Ecto neural progenitor cell (in vitro differentiated cells): Measurements from ENCODE around the gene PSKH1.
"Not testable (repeated sequence)": the region's sequence is repeated elsewhere in the genome, so short reads cannot be mapped to it uniquely, and the experiment has no call there.

Source experiments
- DNase-seq: peaks from one replicate; pipeline ENCODE4 v3.0.0-alpha.2; 2018; ENCODE audit warnings: low spot score

The PSKH1 gene

DNA sequence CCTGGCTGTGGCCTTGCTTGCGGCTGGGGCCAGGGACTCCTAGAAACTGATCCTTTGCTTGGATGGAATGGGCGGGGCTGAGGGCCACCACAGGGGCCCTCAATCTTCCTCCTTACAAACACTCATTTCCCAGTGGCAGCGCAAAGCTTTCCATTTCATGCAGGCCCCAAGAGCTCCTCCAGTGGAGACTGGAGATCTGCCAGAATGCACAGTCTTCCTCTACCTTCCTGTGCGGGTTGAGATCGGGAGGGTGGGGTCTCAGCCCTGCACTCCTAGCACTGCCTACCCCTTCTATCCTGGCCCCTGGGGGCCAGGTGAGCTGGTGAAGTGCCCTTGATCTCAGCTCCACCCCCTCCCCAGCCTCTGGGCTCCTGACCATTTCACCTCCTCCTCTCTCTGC is 6.7 kb upstream of the PSKH1 start:
- no peak for DNase-seq

DNA sequence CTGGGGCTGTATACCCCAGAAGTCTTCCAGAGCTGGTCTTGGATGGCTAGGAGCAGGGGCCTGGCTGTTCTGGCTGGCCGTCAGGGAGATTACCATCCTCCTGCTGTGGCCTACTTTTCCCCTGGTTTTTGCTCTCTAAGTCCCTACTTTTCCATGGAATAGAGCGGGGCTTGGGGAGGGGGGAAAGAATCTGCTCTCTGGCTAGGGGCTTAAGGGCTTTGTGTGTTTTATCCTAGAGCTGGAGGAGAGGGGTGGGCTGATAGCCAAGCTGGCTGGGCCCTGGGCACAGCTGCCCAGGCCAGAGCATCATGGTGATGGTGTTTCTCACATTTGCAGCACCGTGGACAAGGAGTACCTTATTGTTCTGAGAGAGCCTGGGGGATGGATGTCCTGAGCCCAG is 4.7 kb upstream of the PSKH1 start:
- no peak for DNase-seq

DNA sequence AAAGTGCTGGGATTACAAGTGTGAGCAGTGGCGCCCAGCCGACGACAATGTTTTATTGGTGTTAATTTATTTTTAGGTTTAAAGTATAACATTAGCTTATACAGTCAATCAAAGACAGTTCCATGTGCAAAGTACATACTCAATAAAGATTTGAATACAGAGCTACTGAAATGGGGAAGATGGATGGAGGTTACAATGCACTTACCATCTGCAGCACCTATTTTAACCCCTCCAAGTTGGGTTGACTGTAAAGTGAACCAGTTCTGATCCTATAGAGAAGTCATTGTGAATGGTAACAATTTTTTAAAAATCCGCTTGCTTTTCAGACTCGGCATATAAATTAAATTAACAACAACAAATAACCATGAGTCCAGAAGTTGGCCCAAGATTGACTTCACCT is 679 bp upstream of the PSKH1 start:
- no peak for DNase-seq

DNA sequence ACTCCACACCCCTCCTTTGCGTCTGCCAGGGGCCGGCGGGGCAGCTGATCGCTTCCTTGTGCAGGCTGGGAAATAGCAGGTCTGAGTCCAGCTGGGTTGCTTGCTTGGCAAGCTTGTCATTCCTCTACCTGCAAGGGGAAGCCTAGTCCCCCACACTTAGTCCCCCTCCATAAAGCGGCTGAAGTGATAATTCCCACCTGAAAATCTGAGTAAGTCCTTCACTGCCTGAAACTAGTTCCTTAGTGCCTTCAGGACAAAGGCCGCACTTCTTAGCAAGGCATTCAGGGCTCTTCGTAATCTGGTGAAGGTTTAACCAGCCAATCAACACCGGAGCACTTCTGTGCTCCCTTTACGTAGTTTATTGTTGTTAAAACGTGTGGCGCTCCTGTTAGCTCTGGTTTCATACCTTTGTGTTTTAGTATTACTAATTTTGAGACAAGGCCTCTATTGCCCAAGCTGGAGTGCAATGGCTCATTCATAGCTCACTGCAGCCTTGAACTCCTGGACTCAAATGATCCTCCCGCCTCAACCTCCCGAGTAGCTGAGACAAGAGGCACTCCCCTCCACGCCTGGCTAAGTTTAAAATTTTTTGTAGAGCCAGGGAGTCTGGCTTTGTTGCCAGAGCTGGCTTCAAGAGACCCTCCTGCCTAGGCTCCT is 817 bp downstream of the PSKH1 start:
- no peak for DNase-seq

DNA sequence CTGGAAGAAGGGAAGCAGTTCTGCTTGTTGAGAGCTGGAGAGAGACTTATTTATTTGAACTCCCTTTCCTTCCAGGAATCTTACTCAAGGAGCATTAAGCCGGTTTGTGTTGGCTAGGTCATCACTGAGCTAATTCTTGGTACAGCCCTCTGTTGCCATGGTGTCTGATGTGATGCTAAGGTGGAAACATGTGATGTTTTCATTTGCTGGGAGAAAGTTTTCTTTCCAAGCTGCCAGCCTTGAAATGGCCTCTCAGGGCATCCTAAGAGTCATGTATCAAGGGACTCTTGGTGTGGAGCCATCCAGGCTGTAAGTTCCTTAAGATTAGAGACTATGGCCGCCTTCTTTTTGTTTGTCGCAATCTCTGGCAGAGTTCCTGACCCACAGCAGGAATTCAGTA is 4.2 kb downstream of the PSKH1 start:
- DNase-seq = no peak

DNA sequence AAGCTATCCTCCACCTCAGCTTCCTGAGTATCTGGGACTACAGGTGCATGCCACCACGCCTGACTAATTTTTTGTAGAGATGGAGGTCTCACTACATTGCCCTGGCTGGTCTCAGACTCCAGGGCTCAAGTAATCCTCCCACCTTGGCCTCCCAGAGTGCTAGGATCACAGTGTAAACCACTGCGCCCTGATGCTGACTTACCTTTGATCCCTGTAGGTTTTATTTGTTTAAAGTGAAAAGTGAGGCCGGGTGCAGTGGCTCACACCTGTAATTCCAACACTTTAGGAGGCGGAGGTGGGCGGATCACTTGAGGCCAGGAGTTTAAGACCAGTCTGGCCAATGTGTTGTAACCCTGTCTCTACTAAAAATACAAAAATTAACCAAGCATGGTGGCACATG is 8.7 kb downstream of the PSKH1 start:
- no peak for DNase-seq

DNA sequence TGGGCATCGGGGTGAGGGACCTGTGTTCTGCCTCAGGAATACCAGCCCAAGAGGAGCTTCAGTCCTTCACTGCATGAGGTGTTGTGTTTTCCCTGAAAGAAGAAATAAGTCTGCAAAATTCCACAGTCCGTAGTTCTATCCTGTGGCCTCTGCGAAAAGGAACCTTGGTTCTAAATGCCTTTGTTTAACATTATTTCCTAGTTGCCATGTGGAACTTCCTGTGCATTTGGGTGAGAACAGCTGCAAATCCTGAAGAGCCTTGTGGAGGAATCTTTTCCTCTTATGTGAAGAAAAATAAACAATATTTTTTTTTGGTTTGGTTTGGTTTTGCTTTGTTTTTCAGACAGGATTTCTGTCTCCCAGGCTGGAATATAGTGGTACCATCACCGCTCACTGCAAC is 9.8 kb downstream of the PSKH1 start:
- DNase-seq = no peak

DNA sequence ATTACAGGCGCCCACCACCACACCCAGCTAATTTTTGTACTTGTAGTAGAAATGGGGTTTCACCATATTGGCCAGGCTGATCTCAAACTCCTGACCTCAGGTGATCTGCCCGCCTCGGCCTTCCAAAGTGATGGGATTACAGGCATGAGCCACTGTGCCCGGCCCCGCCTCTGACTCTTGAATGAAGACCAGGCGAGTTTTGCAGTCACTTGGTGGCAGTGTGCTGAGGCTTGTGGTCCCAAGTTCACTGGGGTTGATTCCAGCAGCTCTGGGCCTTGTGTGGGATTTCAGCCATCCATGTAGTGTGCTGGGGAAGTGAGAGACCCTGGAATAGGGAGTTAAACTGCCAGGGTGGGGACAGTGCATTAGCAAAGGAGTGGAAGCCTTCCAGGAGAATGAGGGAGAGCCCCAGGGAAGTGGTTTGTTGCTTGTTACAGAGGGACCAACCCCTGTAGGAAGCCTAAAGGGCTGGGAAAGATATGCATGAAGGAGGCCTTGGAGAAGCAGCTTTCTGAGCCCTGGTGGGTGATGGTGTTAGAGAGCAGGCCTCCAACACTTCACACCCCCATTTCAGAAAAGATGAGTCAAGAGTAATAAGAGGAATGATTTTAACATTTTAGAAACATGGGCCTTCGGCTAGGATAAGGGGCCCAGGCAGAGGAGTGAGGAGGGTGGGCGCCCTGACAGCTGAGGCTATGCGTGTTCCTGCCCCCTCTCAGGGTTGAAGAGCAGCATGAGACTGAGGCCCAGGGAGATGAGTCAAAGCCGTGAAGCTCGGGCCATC is 14.5 kb downstream of the PSKH1 start:
- no peak for DNase-seq

DNA sequence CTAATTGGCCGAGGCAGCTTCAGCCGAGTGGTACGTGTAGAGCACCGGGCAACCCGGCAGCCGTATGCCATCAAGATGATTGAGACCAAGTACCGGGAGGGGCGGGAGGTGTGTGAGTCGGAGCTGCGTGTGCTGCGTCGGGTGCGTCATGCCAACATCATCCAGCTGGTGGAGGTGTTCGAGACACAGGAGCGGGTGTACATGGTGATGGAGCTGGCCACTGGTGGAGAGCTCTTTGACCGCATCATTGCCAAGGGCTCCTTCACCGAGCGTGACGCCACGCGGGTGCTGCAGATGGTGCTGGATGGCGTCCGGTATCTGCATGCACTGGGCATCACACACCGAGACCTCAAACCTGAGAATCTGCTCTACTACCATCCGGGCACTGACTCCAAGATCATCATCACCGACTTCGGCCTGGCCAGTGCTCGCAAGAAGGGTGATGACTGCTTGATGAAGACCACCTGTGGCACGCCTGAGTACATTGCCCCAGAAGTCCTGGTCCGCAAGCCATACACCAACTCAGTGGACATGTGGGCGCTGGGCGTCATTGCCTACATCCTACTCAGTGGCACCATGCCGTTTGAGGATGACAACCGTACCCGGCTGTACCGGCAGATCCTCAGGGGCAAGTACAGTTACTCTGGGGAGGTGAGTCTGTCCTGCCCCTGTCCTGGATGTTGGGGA is 16.1 kb downstream of the PSKH1 start:
- no peak for DNase-seq

DNA sequence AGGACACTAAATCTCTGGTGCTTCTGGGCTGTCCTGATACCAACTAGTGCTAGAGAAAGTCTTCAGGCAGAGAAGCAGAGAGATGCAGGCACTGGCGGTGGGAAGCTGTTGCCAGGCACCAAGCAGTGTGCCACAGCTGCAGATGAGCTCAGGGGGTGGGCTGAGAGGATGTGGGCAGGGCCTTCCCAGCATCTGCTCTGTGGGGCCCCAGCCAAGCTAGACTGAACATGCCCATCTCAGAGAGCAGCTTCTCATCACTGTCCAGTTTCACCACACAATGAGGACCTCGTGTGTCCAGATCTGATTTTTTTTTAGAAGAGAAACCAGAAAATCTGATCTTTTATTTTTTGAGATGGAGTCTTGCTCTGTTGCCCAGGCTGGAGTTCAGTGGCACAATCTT is 17.1 kb downstream of the PSKH1 start:
- DNase-seq = no peak

DNA sequence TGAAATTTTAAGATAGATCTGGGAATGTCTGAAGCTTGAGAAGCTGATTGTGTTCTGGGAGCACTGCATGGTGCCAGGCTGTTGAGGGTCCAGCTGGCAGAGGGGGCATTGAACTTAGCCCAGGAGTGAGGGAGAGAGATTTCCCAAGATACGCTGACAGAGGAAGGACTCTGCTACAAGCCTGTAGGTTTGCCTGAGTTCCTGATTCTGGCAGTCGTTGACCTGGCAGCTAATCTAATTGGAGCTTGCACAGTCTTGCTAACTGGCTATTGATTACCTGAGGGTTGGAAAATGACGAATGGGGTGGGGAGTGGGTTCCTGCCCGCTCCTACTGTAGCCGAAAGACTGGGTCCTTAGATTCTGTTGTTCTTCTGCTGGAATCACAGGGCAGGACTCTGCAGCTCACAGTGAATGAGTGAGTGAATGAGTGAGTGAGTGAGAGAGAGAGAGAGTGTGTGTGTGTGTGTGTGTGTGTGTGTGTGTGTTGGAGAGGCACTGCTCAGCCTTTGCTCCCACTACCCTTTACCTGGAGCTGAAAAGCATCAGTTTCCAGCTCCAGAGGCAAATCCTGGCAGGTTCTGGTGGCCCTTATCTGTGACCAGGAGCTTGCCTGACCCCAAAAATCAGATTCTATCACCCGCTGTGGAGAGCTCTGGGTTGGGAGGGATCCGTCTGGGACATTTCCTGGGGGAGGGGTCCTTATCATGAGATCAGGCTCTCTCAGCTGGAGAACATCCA is 21.9 kb downstream of the PSKH1 start:
- no peak for DNase-seq

DNA sequence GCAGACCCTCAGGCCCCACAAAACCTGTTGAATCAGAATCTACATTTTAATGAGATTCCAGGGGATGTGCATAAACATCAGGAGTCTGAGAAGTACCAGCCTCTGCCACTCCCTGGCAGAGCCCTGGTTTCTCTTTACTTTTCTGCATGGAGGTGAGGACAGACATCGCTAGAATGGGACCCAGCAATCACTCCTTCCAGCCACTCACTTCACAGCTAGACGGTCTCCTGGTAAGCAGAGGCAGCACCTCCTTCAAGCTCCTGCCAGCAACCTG is 22.4 kb downstream of the PSKH1 start:
- not testable (repeated sequence) for DNase-seq

DNA sequence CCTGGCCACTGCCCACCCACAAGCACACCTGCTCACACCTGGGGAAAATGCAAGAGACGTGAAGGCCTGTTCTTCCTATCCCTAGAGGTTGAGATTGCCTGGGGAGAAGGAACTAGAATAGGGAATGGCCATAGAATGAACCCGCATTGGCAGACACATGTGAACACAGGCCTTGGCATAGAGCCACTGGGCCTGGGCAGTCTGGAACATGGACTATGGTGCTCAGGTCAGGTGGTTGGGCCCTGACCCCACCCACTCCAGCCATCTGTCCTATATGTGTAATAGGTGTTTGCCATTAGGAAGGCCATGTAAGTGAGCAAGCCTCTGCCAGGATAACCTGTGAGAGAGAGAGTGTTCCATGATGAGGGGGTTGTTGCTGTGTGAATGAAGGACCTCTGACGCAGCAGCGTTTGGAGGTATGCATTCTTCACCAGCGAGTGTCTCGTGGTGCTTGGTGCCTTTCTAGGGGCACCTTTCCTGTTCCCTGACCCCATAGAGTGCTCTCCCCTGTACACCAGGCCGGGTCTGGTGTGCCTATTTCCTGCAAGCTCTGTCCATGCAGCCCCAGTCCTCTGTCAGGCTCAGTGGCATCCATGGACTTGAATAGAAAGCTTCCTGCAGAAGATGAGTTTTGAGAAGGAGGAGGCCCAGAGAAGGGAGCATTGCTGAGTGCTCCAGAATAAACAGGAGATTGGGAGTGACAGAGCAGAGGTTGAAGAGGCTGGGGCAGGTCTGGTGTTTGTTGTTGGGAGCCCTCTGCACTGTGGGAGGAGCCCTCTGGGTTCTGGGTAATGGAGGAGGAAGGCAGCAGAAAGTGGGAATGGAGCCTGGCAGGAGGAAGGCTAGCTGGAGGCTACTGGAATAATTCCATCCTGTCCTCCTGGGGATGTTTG is 23.0 kb downstream of the PSKH1 start:
- DNase-seq = no peak

DNA sequence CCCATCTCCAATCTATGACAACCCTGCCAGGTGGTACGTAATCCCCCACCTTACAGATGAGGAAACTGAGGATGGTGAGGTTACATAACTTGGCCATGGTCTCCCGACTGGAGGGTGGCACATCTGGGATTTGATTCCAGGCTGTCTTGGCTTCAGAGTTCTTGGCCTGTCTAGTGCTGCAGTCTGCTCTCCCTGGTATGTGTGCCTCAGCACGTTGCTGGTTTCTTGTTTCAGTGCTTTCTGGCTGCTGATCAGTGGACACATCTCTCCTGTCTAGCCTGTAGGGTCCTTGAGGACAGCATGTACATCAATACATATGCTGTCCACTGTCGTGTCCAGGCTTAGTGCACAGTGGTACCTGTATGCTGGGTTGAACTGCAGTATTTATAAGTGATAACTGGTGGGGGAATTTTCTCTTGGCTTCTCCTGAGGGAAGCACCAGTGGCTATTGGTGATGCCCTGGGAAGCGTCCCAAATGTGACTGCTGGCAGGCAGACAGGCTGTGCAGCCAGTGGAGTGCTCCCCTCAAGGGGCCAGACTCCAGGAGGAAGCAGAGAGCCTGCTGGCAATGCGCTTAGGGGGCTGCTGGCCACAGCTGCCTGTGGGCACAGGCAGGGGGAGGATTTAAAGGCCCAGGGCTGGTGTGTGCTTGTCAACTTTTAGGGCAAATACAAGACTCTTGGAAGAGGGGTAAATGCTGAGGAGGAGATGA is 24.2 kb downstream of the PSKH1 start:
- no peak for DNase-seq

DNA sequence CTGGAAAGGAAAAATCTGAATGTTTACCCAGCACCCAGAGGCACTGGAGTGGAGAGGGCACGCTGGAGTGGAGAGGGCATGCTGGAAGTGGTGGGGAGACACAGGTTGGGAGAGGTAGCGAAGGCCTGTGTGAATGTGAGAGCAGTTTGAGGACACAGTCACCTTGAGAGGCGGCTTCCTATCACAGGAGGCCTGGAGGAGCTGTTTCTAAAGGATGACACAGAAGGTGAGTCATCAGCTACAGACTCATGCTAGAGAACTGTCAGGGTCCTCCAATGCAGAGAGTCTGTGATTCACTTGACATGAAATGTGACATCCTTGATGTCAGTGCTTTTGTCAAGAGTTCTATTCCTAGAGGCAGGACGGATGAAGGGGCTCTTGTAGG is 24.8 kb downstream of the PSKH1 start:
- no peak for DNase-seq

DNA sequence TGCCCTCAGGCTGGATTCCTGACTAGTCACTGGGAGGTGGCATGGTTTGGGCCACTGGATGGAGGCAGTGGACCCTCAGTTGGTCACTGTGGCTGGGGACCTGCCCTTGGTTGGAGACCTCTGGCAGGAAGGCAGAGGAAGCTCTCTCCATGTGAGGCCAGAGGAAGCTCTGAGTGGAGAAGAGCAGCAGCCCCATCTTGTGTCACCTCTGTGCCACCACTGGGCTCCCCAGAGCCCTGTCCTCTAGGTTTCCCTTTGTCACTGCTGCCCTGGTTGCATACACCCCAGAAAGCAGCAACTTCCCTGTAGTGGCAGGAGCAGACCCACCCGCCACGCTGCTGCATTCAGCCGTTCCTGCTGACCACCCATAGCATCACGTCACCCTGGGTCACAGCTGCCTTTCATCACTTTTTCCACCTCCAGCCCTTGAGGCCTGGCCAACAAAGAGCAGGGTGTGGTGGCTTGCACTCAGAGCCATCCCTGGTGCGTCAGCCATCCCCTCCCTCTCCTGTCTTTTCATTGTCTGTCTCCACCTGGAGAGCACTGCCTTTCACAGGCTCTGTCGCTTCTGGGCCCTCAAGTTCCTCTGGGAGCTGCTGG is 26.7 kb downstream of the PSKH1 start:
- no peak for DNase-seq

DNA sequence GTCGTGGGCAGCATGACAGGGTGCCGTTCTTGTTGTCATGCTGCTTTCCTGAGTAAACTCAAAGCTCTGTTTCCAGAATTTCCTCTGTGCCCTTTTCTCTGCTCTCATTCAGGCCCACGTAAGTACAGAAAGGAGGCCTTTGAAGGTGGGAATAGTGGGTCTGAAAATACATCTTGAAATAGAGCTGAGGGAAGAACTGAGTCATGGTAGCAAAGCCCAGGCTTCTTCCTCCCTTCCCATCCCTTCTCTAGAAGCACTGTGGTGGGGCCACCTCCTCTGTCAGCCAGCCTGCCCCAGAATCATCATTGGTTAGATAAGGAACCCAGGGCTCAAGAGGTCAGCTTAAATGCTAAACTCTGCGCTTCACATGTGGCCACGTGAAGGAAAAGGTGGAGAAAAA is 29.2 kb downstream of the PSKH1 start:
- DNase-seq = no peak

DNA sequence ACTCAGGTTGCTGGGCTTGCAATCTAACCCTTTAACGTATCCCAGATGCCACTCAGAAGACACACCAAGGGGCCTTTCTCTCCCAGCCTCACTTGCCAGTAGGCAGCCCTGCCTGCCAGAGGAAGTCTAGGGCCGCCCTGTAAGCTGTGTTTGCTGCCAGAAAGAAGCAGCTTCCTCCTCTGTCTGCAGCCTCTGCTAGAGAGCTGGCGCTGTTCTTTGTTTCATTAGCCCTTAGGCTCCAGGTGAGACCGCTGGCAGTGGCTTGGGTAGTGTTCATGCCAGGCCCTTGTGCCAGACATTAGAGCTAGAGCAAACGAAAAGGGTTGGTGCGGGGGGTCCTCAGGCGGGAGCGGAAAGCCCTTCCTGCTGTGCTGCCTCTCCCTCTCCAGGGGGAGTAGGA is 29.7 kb downstream of the PSKH1 start:
- no peak for DNase-seq

DNA sequence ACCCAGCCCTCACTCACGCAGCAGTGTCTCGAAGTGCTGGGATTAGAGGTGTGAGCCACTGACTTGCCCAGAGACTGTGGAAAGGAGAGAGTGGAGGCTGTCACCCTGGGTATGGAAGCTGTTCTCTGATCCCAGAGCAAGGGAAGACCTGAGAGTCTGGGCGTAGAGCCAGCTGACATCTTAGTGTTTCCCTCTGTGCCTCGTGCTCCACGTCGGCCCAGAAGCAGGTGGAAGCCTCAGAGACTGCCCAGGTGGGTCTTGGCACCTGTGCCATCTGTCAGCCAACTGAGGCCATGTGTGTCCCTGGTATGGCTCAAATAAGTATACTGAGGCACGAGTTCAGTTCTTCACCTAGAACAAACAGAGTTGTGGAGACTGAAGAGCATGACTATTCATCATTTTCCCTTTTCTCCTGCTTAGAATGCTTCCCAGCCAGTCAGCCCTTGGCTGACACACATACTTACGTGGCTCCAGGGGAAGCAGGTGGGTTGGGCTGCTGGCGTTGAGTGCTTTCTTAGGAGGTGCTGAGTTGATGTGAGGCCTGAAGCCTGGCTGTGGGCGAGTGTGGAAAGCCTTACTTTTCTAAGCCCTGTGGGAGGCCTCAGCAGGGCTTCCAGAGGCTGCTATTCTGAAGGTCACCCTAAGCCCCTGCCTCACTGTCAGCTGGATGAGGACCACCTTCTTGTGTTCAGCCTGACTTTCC is 30.5 kb downstream of the PSKH1 start:
- DNase-seq = no peak
